22Rv1 (cell line): ENCODE measurements around the gene BMERB1.

Experiments
- CTCF ChIP-seq: fragments of 450-650 bp; IDR thresholded peaks from 2 replicates; pipeline ENCODE4 v1.5.1; 2017; ENCODE audit warnings: mild to moderate bottlenecking
- ZFX ChIP-seq: fragments of 450-650 bp; IDR thresholded peaks from 2 replicates; pipeline ENCODE4 v1.6.1; 2017; ENCODE audit warnings: antibody characterized with exemption, borderline replicate concordance

GRCh38 chr16:15607700-15608396, 173.5 kb downstream of the BMERB1 start:
- TF ChIP-seq CTCF: no peak
- no peak for TF ChIP-seq ZFX
